ENCODE results near the gene PTPN12. TPM values are rescaled to one million over a fixed set of nuclear protein-coding genes. Genes with fewer than 3 reads are reported as not detected.

The PTPN12 gene
- total and polyA plus RNA-seq, 10 donors = 32.1 to 183 (median 130) TPM

- Histone ChIP-seq H3K27ac (no peak overlapping the region), H3K4me1 (peaks cover 0 to 73% (median 25%) of the 10 kb centered on the region in 6 donors), H3K36me3 (peaks cover 0 to 89% (median 25%) of the 10 kb centered on the region in 6 donors), H3K4me3 (no peak overlapping the region), H3K27me3 (replicated peaks in 1 of 7) (no peaks in the 10 kb centered on the region), H3K9me3 (no peaks in the 10 kb centered on the region)
- DNase-seq = no peak
- intact Hi-C loops (cut with DNase I; ENCODE audit: low total_unique reads) = no loop called here
- TF ChIP-seq, protein P1, sequence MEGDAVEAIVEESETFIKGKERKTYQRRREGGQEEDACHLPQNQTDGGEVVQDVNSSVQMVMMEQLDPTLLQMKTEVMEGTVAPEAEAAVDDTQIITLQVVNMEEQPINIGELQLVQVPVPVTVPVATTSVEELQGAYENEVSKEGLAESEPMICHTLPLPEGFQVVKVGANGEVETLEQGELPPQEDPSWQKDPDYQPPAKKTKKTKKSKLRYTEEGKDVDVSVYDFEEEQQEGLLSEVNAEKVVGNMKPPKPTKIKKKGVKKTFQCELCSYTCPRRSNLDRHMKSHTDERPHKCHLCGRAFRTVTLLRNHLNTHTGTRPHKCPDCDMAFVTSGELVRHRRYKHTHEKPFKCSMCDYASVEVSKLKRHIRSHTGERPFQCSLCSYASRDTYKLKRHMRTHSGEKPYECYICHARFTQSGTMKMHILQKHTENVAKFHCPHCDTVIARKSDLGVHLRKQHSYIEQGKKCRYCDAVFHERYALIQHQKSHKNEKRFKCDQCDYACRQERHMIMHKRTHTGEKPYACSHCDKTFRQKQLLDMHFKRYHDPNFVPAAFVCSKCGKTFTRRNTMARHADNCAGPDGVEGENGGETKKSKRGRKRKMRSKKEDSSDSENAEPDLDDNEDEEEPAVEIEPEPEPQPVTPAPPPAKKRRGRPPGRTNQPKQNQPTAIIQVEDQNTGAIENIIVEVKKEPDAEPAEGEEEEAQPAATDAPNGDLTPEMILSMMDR (IDR thresholded peaks at IDR 0.05 in 8 of 11, conservative IDR thresholded peaks at IDR 0.05 in 3 of 11) = no peak
- TF ChIP-seq POLR2AphosphoS5 (IDR thresholded peaks at IDR 0.05) (no peak), POLR2A (IDR thresholded peaks at IDR 0.05) (no peak)
- 86 to 100% (median 95%) methylated on average over 3 of the region's 3 CpGs for WGBS, 5 donors
These were observed 39.8 kb downstream of the PTPN12 start for GRCh38 chr7:77576856-77577255.

- H3K4me1 ChIP-seq = peaks cover 0 to 49% (median 16%) of the 10 kb centered on the region in 6 donors
- H3K36me3 ChIP-seq = peaks cover 0 to 89% (median 17%) of the 10 kb centered on the region in 6 donors
- intact Hi-C loops (cut with DNase I; ENCODE audit: low total_unique reads) = no loop called here
- no peak overlapping the region for H3K4me3 ChIP-seq
- H3K9me3 ChIP-seq = no peaks in the 10 kb centered on the region
- no peaks in the 10 kb centered on the region for H3K27me3 ChIP-seq (replicated peaks in 1 of 7)
- TF ChIP-seq POLR2A (IDR thresholded peaks at IDR 0.05) = no peak
- no peak for TF ChIP-seq POLR2AphosphoS5 (IDR thresholded peaks at IDR 0.05)
- TF ChIP-seq, protein P1 (IDR thresholded peaks at IDR 0.05 in 8 of 11, conservative IDR thresholded peaks at IDR 0.05 in 3 of 11) = no peak
- H3K27ac ChIP-seq = peak overlapping the region in 2 of 8 donors; percentile 27 to 41
- no peak for DNase-seq
These were observed 42.7 kb downstream of the PTPN12 start for GRCh38 chr7:77579797-77580196.

DNA sequence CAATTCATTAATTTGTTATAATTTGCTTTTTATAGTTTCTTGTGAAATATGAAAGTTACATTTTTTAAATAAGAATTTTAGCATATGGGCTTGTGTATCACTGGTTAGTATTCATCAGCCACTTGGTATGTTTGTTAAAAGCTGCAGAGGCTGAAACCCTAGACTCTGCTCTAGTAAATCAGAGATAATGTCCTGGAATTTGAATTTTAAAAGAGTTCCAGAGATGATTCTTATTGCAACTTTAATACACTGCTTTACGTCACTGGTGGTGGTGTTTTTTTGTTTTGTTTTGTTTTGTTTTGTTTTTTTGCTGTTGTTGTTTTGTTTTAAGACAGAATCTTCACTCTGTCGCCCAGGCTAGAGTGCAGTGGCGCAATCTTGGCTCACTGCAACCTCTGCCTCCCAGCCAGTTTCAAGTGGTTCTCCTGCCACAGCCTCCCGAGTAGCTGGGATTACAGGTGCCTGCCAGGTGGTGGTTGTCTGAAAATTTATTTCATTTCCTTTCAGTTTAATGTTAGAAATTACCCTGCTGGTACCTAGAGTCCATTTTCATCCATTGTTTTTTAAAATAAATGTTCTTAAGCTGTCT, 43.8 kb downstream of the PTPN12 start:
- H3K27ac ChIP-seq = no peak overlapping the region
- no peaks in the 10 kb centered on the region for H3K27me3 ChIP-seq (replicated peaks in 1 of 7)
- TF ChIP-seq POLR2AphosphoS5 (IDR thresholded peaks at IDR 0.05) (no peak), POLR2A (IDR thresholded peaks at IDR 0.05) (no peak)
- TF ChIP-seq, protein P1 (IDR thresholded peaks at IDR 0.05 in 8 of 11, conservative IDR thresholded peaks at IDR 0.05 in 3 of 11) = no peak
- DNase-seq = no peak
- WGBS, 5 donors = 73 to 86% (median 76%) methylated on average over 4 of the region's 4 CpGs
- no peak overlapping the region for H3K4me3 ChIP-seq
- no peaks in the 10 kb centered on the region for H3K9me3 ChIP-seq
- intact Hi-C loops (cut with DNase I; ENCODE audit: low total_unique reads) = no loop called here
- H3K36me3 ChIP-seq = peaks cover 0 to 85% (median 15%) of the 10 kb centered on the region in 6 donors
- peaks cover 0 to 38% (median 12%) of the 10 kb centered on the region in 6 donors for H3K4me1 ChIP-seq

DNA sequence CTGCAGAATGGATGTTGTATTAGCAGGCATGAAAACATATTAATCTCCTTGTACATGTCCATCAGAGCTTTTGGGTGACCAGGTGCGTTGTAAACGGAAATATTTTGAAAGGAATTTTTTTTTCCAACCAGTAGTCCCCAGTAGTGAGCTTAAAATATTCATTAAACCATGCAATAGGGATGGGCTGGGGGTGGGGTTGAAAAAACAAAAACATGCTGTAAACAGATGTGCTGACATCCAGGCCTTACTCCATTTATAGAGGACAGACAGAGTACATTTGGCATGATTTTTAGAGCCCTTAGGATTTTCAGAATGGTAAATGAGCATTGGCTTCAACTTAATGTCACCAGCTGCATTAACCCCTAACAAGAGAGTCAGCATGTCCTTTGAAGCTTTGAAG, 50.2 kb downstream of the PTPN12 start:
- no peaks in the 10 kb centered on the region for H3K9me3 ChIP-seq
- peaks cover 0 to 14% (median 5%) of the 10 kb centered on the region in 6 donors for H3K4me1 ChIP-seq
- no peak overlapping the region for H3K4me3 ChIP-seq
- DNase-seq = no peak
- H3K27ac ChIP-seq = peak overlapping the region in 2 of 8 donors; percentile 7 to 27
- H3K27me3 ChIP-seq (replicated peaks in 1 of 7) = no peaks in the 10 kb centered on the region
- H3K36me3 ChIP-seq = peaks cover 0 to 83% (median 12%) of the 10 kb centered on the region in 6 donors
- WGBS, 5 donors = 84 to 93% (median 88%) methylated on average over 2 of the region's 2 CpGs
- intact Hi-C loops (cut with DNase I; ENCODE audit: low total_unique reads) = no loop called here
- TF ChIP-seq POLR2A (IDR thresholded peaks at IDR 0.05) = no peak
- TF ChIP-seq, protein P1 (IDR thresholded peaks at IDR 0.05 in 8 of 11, conservative IDR thresholded peaks at IDR 0.05 in 3 of 11) = no peak
- TF ChIP-seq POLR2AphosphoS5 (IDR thresholded peaks at IDR 0.05) = no peak
